ELF-1 (cell line): ENCODE data around the gene CD40LG.

Experiments used
- DNase-seq: peaks from one replicate; pipeline ENCODE4 v3.0.0-alpha.2; 2016; ENCODE audit warnings: low read depth, low spot score

The CD40LG gene

DNA sequence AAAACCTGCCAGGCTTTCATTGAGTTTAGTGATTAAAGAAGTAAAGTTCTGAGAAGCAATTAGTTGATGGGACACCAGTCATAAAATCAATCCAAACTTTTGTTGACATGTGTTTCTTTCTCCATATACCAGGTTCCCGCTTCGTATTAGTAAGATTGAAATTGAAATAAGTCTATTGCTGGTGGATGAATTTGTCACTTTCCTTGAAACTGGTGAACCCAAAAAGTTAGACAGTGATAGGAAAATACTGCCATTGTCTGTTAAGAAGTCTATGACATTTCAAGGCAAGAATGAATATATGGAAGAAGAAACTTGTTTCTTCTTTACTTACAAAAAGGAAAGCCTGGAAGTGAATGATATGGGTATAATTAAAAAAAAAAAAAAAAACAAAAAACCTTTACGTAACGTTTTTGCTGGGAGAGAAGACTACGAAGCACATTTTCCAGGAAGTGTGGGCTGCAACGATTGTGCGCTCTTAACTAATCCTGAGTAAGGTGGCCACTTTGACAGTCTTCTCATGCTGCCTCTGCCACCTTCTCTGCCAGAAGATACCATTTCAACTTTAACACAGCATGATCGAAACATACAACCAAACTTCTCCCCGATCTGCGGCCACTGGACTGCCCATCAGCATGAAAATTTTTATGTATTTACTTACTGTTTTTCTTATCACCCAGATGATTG lies at the start of gene CD40LG:
TSS of gene CD40LG (plus strand) at position 482 of the 684 bp plus-strand sequence. CDS start at position 573, 91 bp downstream.
- no peak for DNase-seq

DNA sequence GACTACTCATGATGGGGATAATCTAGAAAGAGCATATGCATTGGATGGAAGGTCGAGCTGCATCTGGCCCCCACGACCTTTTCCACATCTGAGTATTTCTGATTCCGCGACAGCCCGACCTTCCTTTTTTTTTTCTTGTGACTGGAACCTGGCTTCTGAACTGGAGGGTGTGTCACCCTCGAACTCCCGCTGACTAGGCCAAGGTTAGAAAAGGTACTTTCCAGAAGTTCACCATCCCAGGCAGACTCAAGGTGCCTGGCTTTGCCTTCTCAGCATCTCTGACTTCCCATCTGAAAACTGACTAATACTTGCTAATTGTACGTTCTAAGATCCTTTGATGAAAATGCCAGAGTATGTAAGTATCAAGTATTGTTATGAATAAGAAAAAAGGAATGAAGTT lies 49.3 kb upstream of the CD40LG start:
- no peak for DNase-seq

DNA sequence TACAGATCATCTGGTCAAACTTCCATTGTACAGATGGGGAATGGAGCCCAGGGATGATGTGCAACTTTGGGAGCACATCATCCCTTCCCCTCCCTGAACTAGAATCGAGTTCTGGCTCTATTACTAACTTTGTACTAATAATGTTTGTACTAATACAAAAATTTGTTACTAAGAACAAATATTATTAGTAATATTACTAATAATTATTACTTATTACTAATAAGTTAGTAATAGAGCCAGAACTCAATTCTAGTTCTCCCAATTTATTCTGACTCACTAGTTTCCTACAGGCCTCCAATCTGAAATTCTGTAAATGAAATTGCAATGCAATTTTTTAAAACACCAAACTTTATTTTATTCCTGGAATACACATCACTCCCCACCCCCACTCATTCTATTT lies 47.9 kb upstream of the CD40LG start:
- DNase-seq = no peak

- no peak for DNase-seq
These were observed 40.7 kb upstream of the CD40LG start for GRCh38 chrX:136607236-136607635.

GRCh38 chrX:136608295-136608933 lies 39.5 kb upstream of the CD40LG start:
- peak; percentile 34 for DNase-seq

DNA sequence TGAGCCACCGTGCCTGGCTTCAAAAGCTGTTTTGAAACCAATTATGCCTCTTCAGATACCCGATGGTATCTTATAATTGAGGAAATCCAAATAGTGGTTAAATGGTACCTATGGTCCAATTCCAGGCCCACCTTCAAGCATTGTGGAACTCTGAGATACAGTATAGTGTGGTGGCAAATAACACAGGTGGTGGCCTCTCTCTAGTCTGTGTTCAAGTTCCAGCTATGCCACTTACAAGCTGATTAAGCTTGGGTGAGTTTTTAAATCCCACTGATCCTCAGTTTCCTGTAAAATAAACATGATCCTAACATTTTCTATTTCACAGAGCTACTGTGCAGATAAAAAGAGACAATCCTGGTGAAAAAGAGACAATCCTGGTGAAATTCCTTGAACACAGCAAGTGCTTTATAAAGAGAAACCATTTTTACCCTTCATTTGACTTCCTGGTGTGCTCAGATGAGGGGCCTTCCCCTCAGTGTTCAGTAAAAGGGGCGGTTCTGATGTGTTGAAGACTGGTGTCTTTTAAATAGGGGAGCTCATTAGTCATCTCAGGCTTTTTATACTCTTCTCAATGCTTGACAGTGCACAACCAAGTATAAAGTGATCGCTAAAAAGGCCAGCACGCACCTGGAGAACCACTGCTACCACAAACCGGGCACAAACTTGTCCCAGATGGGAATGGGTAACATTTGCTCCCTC lies 30.8 kb upstream of the CD40LG start:
- DNase-seq = no peak

GRCh38 chrX:136619899-136620505 lies 28.0 kb upstream of the CD40LG start:
- DNase-seq = no peak

DNA sequence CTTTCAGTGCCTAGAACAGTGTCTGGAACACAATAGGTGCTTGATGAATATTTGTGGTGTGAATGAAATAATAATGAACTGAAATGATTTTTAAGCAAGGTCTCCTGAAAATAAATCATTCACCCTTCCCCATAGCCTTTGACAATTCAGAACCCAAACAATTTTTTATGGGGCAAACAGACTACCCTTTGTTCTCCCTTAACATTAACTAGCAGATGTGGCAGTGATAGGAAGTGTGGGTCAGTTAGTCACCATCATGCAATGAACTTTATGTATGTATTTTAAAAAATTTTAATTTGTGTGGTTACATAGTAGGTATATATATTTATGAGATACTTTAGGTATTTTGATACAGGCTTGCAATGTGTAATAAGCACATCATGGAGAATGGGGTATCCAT lies 27.2 kb upstream of the CD40LG start:
- no peak for DNase-seq

- no peak for DNase-seq
These were observed 25.4 kb upstream of the CD40LG start for GRCh38 chrX:136622568-136622967.

DNA sequence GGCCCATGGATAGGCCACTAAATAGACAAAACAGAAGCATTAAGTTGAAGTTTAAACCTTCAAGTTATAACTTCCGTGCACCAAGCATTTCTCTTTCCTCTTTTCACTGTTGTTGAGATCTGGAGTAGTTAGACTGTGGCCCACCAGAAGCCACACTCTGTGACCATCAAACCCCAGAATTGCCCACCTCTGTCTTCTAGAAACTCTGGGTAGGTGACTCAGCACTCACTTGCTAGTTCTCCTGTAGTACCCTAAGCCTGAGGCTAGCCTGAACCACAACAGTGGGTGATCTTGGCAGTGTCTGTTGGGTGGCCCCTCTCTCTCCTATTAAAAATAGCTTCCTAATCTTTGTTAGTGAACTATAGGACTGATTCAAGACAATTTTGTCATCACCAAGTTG lies 24.6 kb upstream of the CD40LG start:
- no peak for DNase-seq

DNA sequence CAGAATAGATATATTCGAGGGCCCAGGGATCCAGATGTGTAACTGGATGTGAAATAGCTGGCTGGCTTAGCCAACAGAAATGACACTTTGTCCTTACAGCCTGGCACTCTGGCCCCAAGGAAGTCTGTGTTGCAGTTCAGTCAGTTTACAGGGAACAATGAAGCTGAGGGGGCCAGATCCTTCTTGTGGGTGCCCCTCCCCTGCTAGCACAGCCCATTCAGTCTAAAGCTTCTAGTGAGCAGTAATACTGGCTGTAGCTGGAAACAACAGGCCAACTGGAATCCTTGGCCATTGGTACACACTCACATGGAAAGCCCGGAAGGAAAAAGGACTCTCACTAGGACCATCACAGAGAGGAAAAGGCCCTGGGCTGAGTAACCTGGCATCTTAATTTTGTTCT lies 22.7 kb upstream of the CD40LG start:
- DNase-seq = no peak

GRCh38 chrX:136626237-136626636 lies 21.7 kb upstream of the CD40LG start:
- no peak for DNase-seq

GRCh38 chrX:136626891-136627290 lies 21.1 kb upstream of the CD40LG start:
- no peak for DNase-seq

GRCh38 chrX:136627409-136627808 lies 20.5 kb upstream of the CD40LG start:
- no peak for DNase-seq

GRCh38 chrX:136629084-136629750 lies 18.7 kb upstream of the CD40LG start:
- no peak for DNase-seq

- DNase-seq = no peak
These were observed 17.1 kb upstream of the CD40LG start for GRCh38 chrX:136630881-136631280.

- no peak for DNase-seq
These were observed 12.7 kb upstream of the CD40LG start for GRCh38 chrX:136635235-136635634.

DNA sequence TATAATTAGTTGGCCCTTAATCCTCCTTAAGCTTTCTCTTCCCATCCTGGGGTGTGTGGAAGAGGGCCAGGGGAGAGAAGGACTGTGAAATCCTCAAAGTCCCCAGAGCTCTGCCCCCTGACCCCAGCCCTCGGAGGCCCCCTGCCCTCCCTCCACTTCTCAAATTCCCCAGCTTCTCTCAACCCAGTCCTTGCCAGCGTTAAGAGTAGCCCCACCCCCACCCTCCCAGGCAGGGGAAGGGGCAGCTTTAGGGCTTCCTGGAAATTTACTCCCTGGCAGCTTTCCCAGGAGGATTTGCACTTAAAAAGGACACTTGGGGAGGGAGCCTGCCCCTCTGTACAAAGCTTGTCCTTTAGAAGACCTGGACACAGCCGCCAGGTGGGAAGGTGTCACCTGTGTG lies 11.8 kb upstream of the CD40LG start:
- peak; percentile 66 for DNase-seq

GRCh38 chrX:136639506-136640176 lies 8.3 kb upstream of the CD40LG start:
- no peak for DNase-seq

DNA sequence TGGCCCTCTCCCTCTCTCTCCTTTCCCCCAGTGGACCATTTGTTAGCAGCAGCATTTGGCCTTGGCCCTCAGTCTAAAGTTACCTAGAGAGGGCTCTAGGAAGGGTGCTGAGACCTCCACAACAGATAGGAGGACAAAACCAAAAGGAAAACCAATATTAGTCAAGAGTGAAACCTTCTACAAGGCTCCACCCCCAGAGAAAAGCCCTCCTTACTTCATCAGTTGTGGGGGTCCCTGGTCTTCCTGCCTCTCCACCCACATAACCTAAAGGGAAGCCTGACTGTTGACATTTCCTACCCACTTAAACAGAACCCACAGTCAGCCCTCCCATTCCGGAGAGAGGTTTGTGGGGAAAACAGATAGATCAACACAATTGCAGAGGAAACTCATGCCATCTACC lies 4.7 kb upstream of the CD40LG start:
- no peak for DNase-seq

DNA sequence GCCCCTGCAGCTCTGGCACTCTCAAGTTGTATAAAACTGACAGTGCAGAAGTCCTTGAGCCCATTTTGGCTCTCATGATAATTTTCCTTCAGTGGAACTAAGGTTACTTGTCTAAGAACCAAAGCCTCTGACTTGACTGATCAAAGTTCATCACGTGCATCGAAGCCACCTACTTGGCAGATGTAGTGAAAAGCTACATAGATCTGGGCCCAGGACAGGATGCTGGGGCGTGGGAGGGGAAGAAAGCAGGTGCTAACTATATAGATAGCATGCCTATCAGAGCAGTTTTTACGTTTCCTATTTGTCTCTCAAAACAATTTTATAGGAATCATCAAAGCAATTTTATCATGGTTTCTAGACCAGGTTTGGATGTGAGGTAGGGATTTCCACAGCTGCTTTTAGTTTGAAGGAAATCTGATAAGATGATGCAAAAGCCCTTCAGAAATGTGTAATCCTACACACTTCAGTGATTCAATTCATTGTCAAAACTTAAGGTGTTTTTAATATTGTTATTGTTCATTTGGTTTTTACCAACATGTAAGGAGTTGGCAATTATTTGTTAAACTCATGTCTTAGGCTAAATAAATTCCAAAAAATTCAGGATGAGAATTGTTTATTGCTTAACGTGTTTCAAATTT lies 1.2 kb upstream of the CD40LG start:
- DNase-seq = no peak
